ENCODE results near the gene RET.

Gene RET

GRCh38 chr10:43044961-43045621, 31.8 kb upstream of the RET start:
- DNase-seq (ENCODE audit: low read depth), result no peak

GRCh38 chr10:43045631-43046287, 31.1 kb upstream of the RET start:
- DNase-seq (ENCODE audit: low read depth), result no peak

- DNase-seq (ENCODE audit: low read depth), result no peak
Measured at GRCh38 chr10:43046288-43046991, 30.4 kb upstream of the RET start.

DNA sequence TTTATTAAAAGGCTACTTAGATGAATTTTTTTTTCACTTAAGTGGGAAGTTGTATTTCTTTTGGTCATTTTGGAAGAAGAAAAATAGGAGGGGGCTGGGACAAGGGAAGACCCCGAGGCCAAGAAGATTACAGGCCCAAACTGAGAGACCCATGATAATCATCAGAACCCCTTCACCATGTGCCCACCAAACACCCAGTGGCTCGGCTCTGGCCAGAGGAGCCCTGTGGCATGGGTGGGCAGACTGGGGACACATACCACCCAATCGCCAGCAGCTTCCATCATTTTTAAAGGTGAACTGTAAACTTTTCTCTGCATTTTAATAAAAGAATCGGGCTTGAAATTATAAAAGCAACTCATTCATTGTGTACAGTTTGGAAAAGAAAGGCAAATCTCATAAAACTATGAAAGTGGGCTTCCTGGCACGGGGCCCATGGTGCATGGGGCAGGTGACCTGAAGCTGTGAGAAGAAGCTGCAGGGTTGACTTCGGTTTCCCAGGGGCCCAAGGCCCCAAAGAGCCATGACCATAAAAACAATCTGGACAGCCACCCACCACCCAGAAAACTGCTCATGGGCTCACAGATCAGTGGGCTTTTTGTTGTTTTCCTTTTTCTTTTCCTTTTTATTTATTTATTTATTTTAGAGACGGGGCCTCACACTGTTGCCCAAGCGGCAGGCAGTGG, 29.4 kb upstream of the RET start:
- DNase-seq (ENCODE audit: low read depth), result no peak

DNA sequence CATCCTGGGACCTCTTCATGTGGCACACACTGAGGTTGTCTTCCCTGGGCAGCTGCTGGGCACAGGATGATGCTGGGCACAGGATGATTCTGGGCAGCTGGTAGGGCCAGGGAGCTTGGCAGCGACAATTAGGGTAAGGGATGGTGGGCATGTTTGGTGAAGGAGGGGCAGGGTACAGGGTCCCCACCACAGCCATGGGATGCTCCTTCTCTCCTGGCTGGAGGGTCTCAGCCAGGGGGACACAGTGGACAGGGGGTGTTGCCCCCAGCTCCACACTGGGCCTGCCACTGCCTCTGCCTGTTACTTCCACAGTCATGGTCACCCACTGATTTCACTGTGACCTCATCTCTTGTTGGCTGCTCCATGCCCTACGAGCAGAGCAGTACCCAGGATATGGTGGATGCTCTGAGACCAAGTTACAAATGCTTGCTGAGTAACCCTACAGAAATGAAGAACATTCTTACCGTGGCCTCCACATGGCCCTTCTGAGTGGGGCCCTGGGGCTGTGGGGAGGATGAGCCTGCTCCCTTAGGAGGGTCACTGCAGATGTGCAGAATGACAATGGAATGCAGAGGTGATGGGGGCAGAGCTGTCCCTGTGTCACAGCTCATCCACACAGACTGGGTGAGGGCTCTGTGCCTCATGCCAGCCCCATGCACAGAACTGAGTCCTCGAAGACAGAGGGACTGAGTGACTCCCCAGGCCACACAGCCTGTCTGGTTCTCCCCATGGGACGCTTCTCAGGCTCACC, 28.4 kb upstream of the RET start:
- no peak for DNase-seq (ENCODE audit: low read depth)

- DNase-seq (ENCODE audit: low read depth), result no peak
Measured at GRCh38 chr10:43049081-43049551, 27.8 kb upstream of the RET start.

DNA sequence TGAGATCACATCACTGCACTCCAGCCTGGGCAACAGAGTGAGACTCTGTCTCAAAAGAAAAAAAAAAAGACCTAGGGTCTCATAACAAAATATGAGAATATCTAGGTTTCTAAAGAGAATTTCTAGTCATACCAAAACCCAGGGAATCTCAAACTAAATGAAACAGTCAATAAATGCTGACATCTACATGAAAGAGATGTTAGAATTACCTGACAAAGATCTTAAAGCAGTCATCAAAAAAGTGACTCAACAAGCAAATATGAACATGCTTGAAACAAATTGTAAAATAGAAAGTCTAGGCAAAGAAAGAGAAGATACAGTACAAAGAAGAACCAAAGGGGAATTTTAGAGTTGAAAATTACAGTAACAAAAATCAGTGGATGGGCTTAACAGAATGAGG, 26.9 kb upstream of the RET start:
- no peak for DNase-seq (ENCODE audit: low read depth)

GRCh38 chr10:43053825-43054224, 23.0 kb upstream of the RET start:
- no peak for DNase-seq (ENCODE audit: low read depth)

DNA sequence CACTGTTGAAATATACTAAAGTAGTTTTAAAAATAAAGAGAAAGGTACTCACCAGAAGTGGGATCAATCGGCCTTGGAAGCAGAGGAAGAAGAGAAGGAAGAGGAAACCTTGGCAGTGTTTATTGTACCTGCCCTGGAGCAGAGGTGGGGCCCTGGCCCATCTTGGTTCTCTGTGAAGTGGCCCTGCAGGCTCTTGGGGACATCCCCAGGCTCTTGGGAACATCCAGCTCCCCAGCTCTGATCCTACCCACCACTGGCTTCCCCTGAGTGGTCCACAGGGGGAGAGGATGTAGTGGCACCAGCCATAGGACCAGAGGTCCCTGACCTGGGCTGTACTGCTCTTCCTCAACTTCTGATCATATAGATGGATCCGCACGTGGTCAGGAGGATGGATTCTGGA, 22.3 kb upstream of the RET start:
- no peak for DNase-seq (ENCODE audit: low read depth)

GRCh38 chr10:43055217-43055616, 21.7 kb upstream of the RET start:
- no peak for DNase-seq (ENCODE audit: low read depth)

- no peak for DNase-seq (ENCODE audit: low read depth)
Measured at GRCh38 chr10:43055991-43056567, 20.8 kb upstream of the RET start.

GRCh38 chr10:43056568-43057011, 20.3 kb upstream of the RET start:
- no peak for DNase-seq (ENCODE audit: low read depth)

DNA sequence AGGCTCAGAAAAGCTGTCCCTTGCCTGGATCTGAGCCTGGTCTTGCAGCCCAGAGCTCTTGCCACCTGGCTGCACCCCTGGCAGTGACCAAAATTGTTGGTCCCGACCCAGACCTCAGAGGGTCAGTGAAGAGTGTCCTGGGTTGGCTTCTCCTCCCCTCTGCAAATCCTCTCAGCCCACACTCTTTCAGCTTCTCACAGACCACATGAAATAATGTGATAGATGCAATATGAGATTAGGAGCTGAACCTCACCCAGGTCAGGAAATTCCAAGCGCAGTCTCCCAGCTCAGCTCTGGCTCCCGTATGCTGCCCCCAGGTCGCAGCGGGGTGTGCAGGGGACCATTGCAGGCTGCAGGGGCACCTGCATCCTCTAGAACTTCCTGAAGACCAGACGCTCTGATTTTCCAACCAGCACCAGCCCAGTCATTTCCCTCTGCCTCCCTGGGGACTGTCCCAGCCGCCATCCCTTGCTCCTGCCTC, 19.6 kb upstream of the RET start:
- no peak for DNase-seq (ENCODE audit: low read depth)

GRCh38 chr10:43057831-43058340, 19.0 kb upstream of the RET start:
- no peak for DNase-seq (ENCODE audit: low read depth)

GRCh38 chr10:43058716-43059335, 18.0 kb upstream of the RET start:
- DNase-seq (ENCODE audit: low read depth), result no peak

GRCh38 chr10:43059336-43059720, 17.5 kb upstream of the RET start:
- no peak for DNase-seq (ENCODE audit: low read depth)

DNA sequence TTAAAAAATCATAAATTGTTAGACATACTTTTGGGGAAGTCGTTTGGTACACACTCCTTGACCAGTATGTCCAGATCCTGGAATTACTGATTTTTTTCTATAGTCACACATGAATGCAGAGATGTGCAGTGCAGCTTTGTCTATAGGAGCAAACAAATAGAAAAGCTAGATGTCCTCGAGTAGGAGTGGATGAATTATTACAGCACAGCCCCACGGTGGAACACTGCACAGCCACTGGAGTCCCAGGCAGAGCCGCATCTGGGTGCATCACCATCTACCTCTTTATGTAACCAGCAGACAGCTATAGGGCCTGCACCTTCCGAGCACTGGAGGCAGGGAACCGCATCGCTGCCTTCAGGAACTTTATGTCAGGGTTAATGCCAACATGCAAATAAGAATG, 17.0 kb upstream of the RET start:
- DNase-seq (ENCODE audit: low read depth), result no peak

- no peak for DNase-seq (ENCODE audit: low read depth)
Measured at GRCh38 chr10:43060291-43060690, 16.6 kb upstream of the RET start.

DNA sequence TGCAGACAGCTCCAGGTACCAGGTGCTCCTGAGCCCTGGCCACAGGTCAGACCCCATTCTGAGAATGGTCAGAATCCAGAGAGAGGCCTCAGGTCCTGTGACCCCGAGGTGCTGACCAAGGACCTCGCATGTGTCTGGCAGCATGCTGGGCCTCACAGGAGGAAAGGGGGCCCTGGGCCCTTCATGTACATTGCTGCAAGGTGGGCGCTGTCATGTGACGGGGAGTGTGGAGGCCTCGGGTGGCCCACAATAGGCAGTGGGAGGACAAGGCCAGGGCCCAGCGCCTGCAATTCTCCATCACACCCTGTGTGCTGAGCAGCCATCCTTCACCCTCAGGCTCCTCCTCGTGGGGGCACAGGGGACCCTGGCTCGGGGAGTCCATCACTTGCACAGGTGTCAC, 15.5 kb upstream of the RET start:
- no peak for DNase-seq (ENCODE audit: low read depth)

GRCh38 chr10:43061760-43062159, 15.1 kb upstream of the RET start:
- no peak for DNase-seq (ENCODE audit: low read depth)

Measured in stimulated activated CD8-positive, alpha-beta memory T cell treated with anti-CD3 and anti-CD28 coated beads, Interleukin-12 subunit alpha, Interleukin-12 subunit beta, amount 100 ng/mL, for 4 hours (primary cell).